Panc1 (cell line): Measurements from ENCODE around the gene SIGMAR1. TPM values are rescaled to one million over a fixed set of nuclear protein-coding genes. Genes with fewer than 3 reads are reported as not detected.

Source experiments
- ATAC-seq: fragments of 200-7000 bp; cut with Tn5 transposase; 2 replicates; pipeline ENCODE4 v1.9.1; 2020; ENCODE audit warnings: mild to moderate bottlenecking, moderate library complexity
- BruUV-seq: library from RNA; stranded (reverse); fragments of 400-500 nt; replicated peaks from 2 replicates; lab custom pipeline; 2021; lab: Mats Ljungman, UMichigan
- CTCF ChIA-PET: fragments of 300-600 bp; sonication (Branson Sonifier 250); formaldehyde crosslinking; loops from one replicate; lab custom pipeline; 2022; ENCODE audit warnings: antibody characterized with exemption; lab: Charles Lee
- POLR2A ChIA-PET: fragments of 300-600 bp; sonication (Branson Sonifier 250); formaldehyde crosslinking; loops from one replicate; lab custom pipeline; 2022; ENCODE audit warnings: antibody characterized with exemption; lab: Charles Lee
- DNase-seq: peaks from one replicate; pipeline ENCODE4 v3.0.0-alpha.2; 2010; ENCODE audit warnings: low read depth, low spot score
- H3K27ac ChIP-seq: 2 replicates; pipeline ENCODE4 v1.5.1; 2011; ENCODE audit warnings: mild to moderate bottlenecking, low read length, inconsistent platforms
- H3K27me3 ChIP-seq: fragments of 200-500 bp; sonication (Bioruptor generic); 2 replicates; pipeline ENCODE4 v1.6.0; 2014; ENCODE audit warnings: low read length, inconsistent platforms; ENCODE audit not compliant: control insufficient read depth, insufficient read depth
- H3K36me3 ChIP-seq: fragments of 200-500 bp; sonication (Bioruptor generic); 2 replicates; pipeline ENCODE4 v1.5.1; 2014; ENCODE audit warnings: inconsistent platforms, mild to moderate bottlenecking, low read length, moderate library complexity; ENCODE audit not compliant: control insufficient read depth, insufficient read depth
- H3K4me1 ChIP-seq: 2 replicates; pipeline ENCODE4 v1.5.1; 2011; ENCODE audit warnings: inconsistent platforms, mild to moderate bottlenecking, low read length, moderate library complexity; ENCODE audit not compliant: control insufficient read depth, insufficient read depth
- H3K4me3 ChIP-seq, 2 experiments: 2 replicates each; pipeline ENCODE4 v1.5.1; 2011 to 2012; ENCODE audit warnings: low read depth in 2 of 2, low read length in 2 of 2, mild to moderate bottlenecking in 2 of 2, inconsistent platforms in 1 of 2, moderate library complexity in 1 of 2
- H3K9me3 ChIP-seq: fragments of 200-500 bp; sonication (Bioruptor generic); 2 replicates; pipeline ENCODE4 v1.5.1; 2014; ENCODE audit warnings: low read depth, mild to moderate bottlenecking, inconsistent platforms, low read length, moderate library complexity; ENCODE audit not compliant: control insufficient read depth, insufficient read depth
- POLR2AphosphoS5 ChIP-seq: IDR thresholded peaks from 2 replicates; pipeline ENCODE4 v1.6.1; 2012; ENCODE audit warnings: mild to moderate bottlenecking, low read depth, low read length, moderate library complexity
- SIN3A ChIP-seq: IDR thresholded peaks from 2 replicates; pipeline ENCODE4 v1.6.1; 2012; ENCODE audit warnings: low read depth, mild to moderate bottlenecking, low read length, moderate library complexity, borderline replicate concordance; ENCODE audit not compliant: insufficient read depth
- TCF7L2 ChIP-seq: IDR thresholded peaks from 2 replicates; pipeline ENCODE4 v1.6.1; 2011; ENCODE audit warnings: mild to moderate bottlenecking, low read depth, low read length, inconsistent platforms
- in situ Hi-C: cut with HindIII; loops from 2 replicates; pipeline ENCODE4 v1.10.0; 2016; ENCODE audit warnings: low sequenced_read_pairs, low pct_unique_long_range_greater_than_20kb
- intact Hi-C: fragments of 100-400 bp; cut with micrococcal nuclease; formaldehyde crosslinking; loops from one replicate; pipeline ENCODE4 v1.10.0; 2022; ENCODE audit not compliant: unreplicated experiment
- total RNA-seq: library from RNA; stranded (reverse); gene quantifications from one replicate; pipeline ENCODE4 v1.2.1, GENCODE V29; 2021; ENCODE audit not compliant: unreplicated experiment
- TF ChIP-seq, protein P1 (sequence below): fragments of 450-650 bp; IDR thresholded peaks from 2 replicates; pipeline ENCODE4 v1.5.1; 2017; ENCODE audit warnings: mild to moderate bottlenecking
- TF ChIP-seq, protein P2 (sequence below), 2 experiments: IDR thresholded peaks; 2 replicates each; pipeline ENCODE4 v1.6.1; 2011 to 2012; ENCODE audit warnings: low read depth in 2 of 2, control low read depth in 1 of 2, low read length in 1 of 2, mild to moderate bottlenecking in 1 of 2, moderate library complexity in 1 of 2; ENCODE audit not compliant: insufficient read depth in 1 of 2

The SIGMAR1 gene
- total RNA-seq, 1 experiment from 2014 or later, result 131 TPM

GRCh38 chr9:34585946-34586669, 51.5 kb downstream of the SIGMAR1 start:
- ChIA-PET CTCF (interaction anchor here (1.0 to 1.8 kb wide), 2 partner anchors 23 to 182 kb away, joined by 4 to 5 read pairs; no protein-coding TSS in a partner anchor), POLR2A (no interaction called here)
- TF ChIP-seq POLR2AphosphoS5 (no peak), SIN3A (no peak), TCF7L2 (no peak)
- TF ChIP-seq, protein P1, sequence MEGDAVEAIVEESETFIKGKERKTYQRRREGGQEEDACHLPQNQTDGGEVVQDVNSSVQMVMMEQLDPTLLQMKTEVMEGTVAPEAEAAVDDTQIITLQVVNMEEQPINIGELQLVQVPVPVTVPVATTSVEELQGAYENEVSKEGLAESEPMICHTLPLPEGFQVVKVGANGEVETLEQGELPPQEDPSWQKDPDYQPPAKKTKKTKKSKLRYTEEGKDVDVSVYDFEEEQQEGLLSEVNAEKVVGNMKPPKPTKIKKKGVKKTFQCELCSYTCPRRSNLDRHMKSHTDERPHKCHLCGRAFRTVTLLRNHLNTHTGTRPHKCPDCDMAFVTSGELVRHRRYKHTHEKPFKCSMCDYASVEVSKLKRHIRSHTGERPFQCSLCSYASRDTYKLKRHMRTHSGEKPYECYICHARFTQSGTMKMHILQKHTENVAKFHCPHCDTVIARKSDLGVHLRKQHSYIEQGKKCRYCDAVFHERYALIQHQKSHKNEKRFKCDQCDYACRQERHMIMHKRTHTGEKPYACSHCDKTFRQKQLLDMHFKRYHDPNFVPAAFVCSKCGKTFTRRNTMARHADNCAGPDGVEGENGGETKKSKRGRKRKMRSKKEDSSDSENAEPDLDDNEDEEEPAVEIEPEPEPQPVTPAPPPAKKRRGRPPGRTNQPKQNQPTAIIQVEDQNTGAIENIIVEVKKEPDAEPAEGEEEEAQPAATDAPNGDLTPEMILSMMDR, result no peak
- TF ChIP-seq, protein P2, sequence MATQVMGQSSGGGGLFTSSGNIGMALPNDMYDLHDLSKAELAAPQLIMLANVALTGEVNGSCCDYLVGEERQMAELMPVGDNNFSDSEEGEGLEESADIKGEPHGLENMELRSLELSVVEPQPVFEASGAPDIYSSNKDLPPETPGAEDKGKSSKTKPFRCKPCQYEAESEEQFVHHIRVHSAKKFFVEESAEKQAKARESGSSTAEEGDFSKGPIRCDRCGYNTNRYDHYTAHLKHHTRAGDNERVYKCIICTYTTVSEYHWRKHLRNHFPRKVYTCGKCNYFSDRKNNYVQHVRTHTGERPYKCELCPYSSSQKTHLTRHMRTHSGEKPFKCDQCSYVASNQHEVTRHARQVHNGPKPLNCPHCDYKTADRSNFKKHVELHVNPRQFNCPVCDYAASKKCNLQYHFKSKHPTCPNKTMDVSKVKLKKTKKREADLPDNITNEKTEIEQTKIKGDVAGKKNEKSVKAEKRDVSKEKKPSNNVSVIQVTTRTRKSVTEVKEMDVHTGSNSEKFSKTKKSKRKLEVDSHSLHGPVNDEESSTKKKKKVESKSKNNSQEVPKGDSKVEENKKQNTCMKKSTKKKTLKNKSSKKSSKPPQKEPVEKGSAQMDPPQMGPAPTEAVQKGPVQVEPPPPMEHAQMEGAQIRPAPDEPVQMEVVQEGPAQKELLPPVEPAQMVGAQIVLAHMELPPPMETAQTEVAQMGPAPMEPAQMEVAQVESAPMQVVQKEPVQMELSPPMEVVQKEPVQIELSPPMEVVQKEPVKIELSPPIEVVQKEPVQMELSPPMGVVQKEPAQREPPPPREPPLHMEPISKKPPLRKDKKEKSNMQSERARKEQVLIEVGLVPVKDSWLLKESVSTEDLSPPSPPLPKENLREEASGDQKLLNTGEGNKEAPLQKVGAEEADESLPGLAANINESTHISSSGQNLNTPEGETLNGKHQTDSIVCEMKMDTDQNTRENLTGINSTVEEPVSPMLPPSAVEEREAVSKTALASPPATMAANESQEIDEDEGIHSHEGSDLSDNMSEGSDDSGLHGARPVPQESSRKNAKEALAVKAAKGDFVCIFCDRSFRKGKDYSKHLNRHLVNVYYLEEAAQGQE (IDR thresholded peaks at IDR 0.05; ENCODE audit: insufficient read depth in 1 of 2, low read depth in 2 of 2, low read length in 1 of 2), result no peak
- no peak overlapping the region for H3K27ac ChIP-seq
- no peaks in the 10 kb centered on the region for H3K36me3 ChIP-seq
- H3K4me3 ChIP-seq, result no peak overlapping the region
- peaks cover 10% of the 10 kb centered on the region for H3K4me1 ChIP-seq
- H3K9me3 ChIP-seq, result no peaks in the 10 kb centered on the region
- in situ Hi-C loops (no loop called here), intact Hi-C loops (loop anchor here (5.0 kb wide), 1 partner anchor 184 kb away; no protein-coding TSS in a partner anchor)
- no peak for DNase-seq
- no TSS peak for BruUV-seq
- H3K27me3 ChIP-seq, result peaks cover 4% of the 10 kb centered on the region; the same call in 1 of the 2 replicates
- no peak for ATAC-seq

DNA sequence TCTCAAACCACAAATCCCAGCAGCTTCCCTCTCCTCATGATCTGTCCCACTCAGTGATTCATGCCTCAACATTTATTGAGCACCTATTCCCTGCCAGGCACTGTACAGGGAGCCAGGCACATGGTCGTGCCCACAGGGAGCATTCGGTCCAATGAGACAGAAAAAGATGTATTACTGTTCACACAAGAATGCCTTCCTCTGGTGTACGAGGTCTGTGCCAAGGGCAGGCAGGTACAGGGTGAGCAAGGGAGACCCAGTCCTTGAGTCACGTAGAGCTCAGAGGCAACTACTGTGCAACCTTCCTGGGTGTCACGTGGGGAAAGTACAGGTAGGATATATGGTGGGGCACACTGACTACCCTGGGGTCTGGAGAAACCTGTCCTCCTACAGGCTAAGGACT, 52.6 kb downstream of the SIGMAR1 start:
- intact Hi-C loops (loop anchor here (5.0 kb wide), 1 partner anchor 183 kb away; no protein-coding TSS in a partner anchor), in situ Hi-C loops (no loop called here)
- ChIA-PET POLR2A (no interaction called here), CTCF (interaction anchor here (1.0 to 1.8 kb wide), 2 partner anchors 22 to 181 kb away, joined by 4 to 5 read pairs; no protein-coding TSS in a partner anchor)
- TF ChIP-seq, protein P2 (IDR thresholded peaks at IDR 0.05; ENCODE audit: insufficient read depth in 1 of 2, low read depth in 2 of 2, low read length in 1 of 2), result no peak
- TF ChIP-seq, protein P1, result no peak
- TF ChIP-seq POLR2AphosphoS5, result no peak
- DNase-seq (no peak), ATAC-seq (0 out of 2 replicates have a peak, but pooled peaks have one; percentile 14)
- Histone ChIP-seq H3K9me3 (no peaks in the 10 kb centered on the region), H3K36me3 (no peaks in the 10 kb centered on the region), H3K27ac (no peak overlapping the region), H3K4me3 (no peak overlapping the region), H3K27me3 (peaks cover 4% of the 10 kb centered on the region; the same call in 1 of the 2 replicates), H3K4me1 (no peaks in the 10 kb centered on the region; the same call in 1 of the 2 replicates)
- BruUV-seq, result no TSS peak
